B cell (primary cell): Measurements from ENCODE around the gene ATP8A1.

ENCODE experiments used
- EZH2 ChIP-seq: IDR thresholded peaks from 2 replicates; pipeline ENCODE4 v1.6.1; 2012; ENCODE audit warnings: borderline replicate concordance, low read depth, mild to moderate bottlenecking, moderate library complexity, low read length; ENCODE audit not compliant: insufficient read depth, poor library complexity, severe bottlenecking
- TF ChIP-seq, protein P1 (sequence below): fragments of 200-600 bp; IDR thresholded peaks from one replicate; pipeline ENCODE4 v1.8.0; 2022; ENCODE audit warnings: antibody characterized with exemption, mild to moderate bottlenecking

DNA sequence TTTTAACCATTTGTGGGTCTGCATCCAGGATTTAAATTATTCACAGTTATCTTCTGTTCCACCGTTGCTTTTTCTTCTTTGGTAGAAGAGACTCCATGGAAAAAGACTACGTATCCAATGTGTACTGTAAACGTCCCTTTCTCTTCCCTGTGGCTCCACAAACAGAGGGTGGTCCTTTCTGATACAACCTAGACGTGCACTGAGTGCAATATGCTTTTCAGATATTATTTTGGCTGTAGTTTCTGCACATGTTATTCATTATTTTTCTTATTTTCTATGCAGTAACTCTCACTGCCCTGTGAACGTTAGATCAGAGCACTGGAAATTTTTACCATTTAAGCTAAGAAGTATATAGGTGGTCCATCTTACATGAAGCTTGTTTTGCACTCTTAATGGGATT is 186.9 kb downstream of the ATP8A1 start:
- TF ChIP-seq, protein P1, sequence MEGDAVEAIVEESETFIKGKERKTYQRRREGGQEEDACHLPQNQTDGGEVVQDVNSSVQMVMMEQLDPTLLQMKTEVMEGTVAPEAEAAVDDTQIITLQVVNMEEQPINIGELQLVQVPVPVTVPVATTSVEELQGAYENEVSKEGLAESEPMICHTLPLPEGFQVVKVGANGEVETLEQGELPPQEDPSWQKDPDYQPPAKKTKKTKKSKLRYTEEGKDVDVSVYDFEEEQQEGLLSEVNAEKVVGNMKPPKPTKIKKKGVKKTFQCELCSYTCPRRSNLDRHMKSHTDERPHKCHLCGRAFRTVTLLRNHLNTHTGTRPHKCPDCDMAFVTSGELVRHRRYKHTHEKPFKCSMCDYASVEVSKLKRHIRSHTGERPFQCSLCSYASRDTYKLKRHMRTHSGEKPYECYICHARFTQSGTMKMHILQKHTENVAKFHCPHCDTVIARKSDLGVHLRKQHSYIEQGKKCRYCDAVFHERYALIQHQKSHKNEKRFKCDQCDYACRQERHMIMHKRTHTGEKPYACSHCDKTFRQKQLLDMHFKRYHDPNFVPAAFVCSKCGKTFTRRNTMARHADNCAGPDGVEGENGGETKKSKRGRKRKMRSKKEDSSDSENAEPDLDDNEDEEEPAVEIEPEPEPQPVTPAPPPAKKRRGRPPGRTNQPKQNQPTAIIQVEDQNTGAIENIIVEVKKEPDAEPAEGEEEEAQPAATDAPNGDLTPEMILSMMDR = no peak
- no peak for TF ChIP-seq EZH2
